Heart right ventricle (tissue), 16 donors: Measurements from ENCODE around the gene DFFB. TPM values are rescaled to one million over a fixed set of nuclear protein-coding genes. Genes with fewer than 3 reads are reported as not detected.
A peak's percentile ranks its signal among the peaks of the same experiment; 100 is the strongest.
"Not testable (repeated sequence)": the region's sequence is repeated elsewhere in the genome, so short reads cannot be mapped to it uniquely, and the experiment has no call there.

ENCODE experiments used
- ATAC-seq, 8 donors: fragments of 200-7000 bp; cut with Tn5 transposase; one replicate each; pipeline ENCODE4 v1.9.1; 2020; ENCODE audit warnings: mild to moderate bottlenecking in 8 of 8, moderate library complexity in 8 of 8, moderate number of reproducible peaks in 1 of 8
- DNase-seq, 2 donors: peaks; one replicate each; pipeline ENCODE4 v3.0.0-alpha.2; 2020
- H3K27ac ChIP-seq, 10 donors: fragments of 200-600 bp; sonication (generic) in 2 of 10; one replicate each; pipeline versions ENCODE4 v1.5.0 to v1.8.0; 2020 to 2022; ENCODE audit warnings: mild to moderate bottlenecking in 3 of 10
- H3K27me3 ChIP-seq, 7 donors: fragments of 200-600 bp; one replicate each; pipeline ENCODE4 v1.8.0; 2021 to 2022; ENCODE audit warnings: mild to moderate bottlenecking in 2 of 7
- H3K36me3 ChIP-seq, 9 donors: fragments of 200-600 bp; sonication (generic) in 1 of 9; one replicate each; pipeline versions ENCODE4 v1.5.0 to v1.8.0; 2020 to 2022; ENCODE audit warnings: mild to moderate bottlenecking in 2 of 9
- H3K4me1 ChIP-seq, 9 donors: fragments of 200-600 bp; sonication (generic) in 1 of 9; one replicate each; pipeline versions ENCODE4 v1.5.0 to v1.8.0; 2020 to 2022; ENCODE audit warnings: mild to moderate bottlenecking in 4 of 9
- H3K4me3 ChIP-seq, 10 donors: fragments of 200-600 bp; sonication (generic) in 2 of 10; one replicate each; pipeline versions ENCODE4 v1.5.0 to v1.8.0; 2020 to 2022; ENCODE audit warnings: mild to moderate bottlenecking in 7 of 10, moderate library complexity in 2 of 10
- H3K9me3 ChIP-seq, 11 donors: fragments of 200-600 bp in 10 of 11; sonication (generic) in 2 of 11; one replicate each; pipeline versions ENCODE4 v1.5.0 to v1.8.0; 2013 to 2022; ENCODE audit warnings: mild to moderate bottlenecking in 2 of 11, control low read depth in 1 of 11, moderate library complexity in 1 of 11
- CTCF ChIP-seq, 9 donors: fragments of 200-600 bp; sonication (generic) in 2 of 9; IDR thresholded peaks; one replicate each; pipeline versions ENCODE4 v1.5.0 to v1.8.0; 2021 to 2022; ENCODE audit warnings: antibody characterized with exemption in 9 of 9, mild to moderate bottlenecking in 5 of 9, moderate library complexity in 1 of 9
- WGBS, 2 donors: extraction: QIAGEN DNeasy Blood & Tissue Kit; methylation state at CpG; one replicate each; pipeline ENCODE4 v1.1.7; 2013; ENCODE audit warnings: inconsistent platforms in 1 of 2; 5-methylcytosine and 5-hydroxymethylcytosine counted together
- intact Hi-C, 10 donors: fragments of 100-400 bp; cut with DNase I; formaldehyde crosslinking; loops; one replicate each; pipeline versions ENCODE4 v1.11.1 to v1.14.2; 2022
- long read RNA-seq, 3 donors: library from polyadenylated mRNA; unstranded; transcript quantifications; one replicate each; pipeline ENCODE4 v2.0.0, GENCODE V29; 2020 to 2021
- polyA plus RNA-seq, 2 donors: library from polyadenylated mRNA; stranded (reverse); fragments of 200-250 nt; gene quantifications; one replicate each; pipeline ENCODE4 v1.2.3, GENCODE V29; 2013
- total RNA-seq, 10 donors: library from RNA; stranded (reverse); fragmentation: NEBNext Ultra II Directional in 3 of 10; extraction: Animal tissue kit (Norgen Biotek cat#: 25700) in 3 of 10; gene quantifications; one replicate each; pipeline versions ENCODE4 v1.2.1 to v1.2.4, GENCODE V29; 2021 to 2023
- donor health status: Arrhythmogenic right ventricular cardiomyopathy.
- donor health status: ischemic (EF 13 %, LVEDD 7.1; RV severe dilation, severe dysfunction).
- donor health status: healthy with polysubstance abuse.
- donor health status: DM: no; HTN: yes; CAD: no.
- donor health status: DM: no; HTN: no; CAD: no.
- donor health status: ischemic (EF 25% LVEDD 6.9; RV normal size, moderate dysfunction).
- donor health status: ischemic (EF 25% LVEDD 5.7; RV mildly dilated, moderate dysfunction).
- donor health status: healthy.
- donor health status: DM: yes; HTN: yes; CAD: no.
- donor health status: Ischemic cardiomyopathy.
- donor health status: ischemic (EF 35%, LVEDD 5.7; RV mildly dilated, moderate dysfunction).
- donor health status: nonischemic (EF 11% LVEDD 7.7; RV severe dilation, severe dysfunction).
- donor health status: DM: yes; HTN: yes; CAD: no.
- donor health status: PGD.
- donor health status: ischemic (EF 29% LVEDD 5.4; RV normal size, mild dysfunction).
- donor health status: nonischemic (EF 23%, LVEDD 6.1; RV moderate dilation, normal function).

The DFFB gene
- total RNA-seq (1 to 10 TPM; 1.2 to 4.1 (median 2.3) TPM), polyA plus RNA-seq (1 to 10 TPM; 1.5 to 7.9 TPM)
- long read RNA-seq, donor 1, transcript DFFB-205 (7 exons, 3,028 nt) = major isoform, 5 of 6 reads
- long read RNA-seq, donor 1, partial matches to known transcripts = 1 of 6 reads
- long read RNA-seq, donor 1, other reads (novel, unspliced or antisense) = 0 of 6 reads
- long read RNA-seq, donor 2, partial matches to known transcripts = 2 of 3 reads
- long read RNA-seq, donor 2, other reads (novel, unspliced or antisense) = 0 of 3 reads
- long read RNA-seq, donor 3, partial matches to known transcripts = 0 of 4 reads
- long read RNA-seq, donor 3, other reads (novel, unspliced or antisense) = 3 of 4 reads

GRCh38 chr1:3856923-3857790 lies at the start of gene DFFB, which contains the start of gene CEP104:
Gene DFFB, plus strand, starts transcription at chr1:3857476. Its CDS starts 128 bp downstream, at chr1:3857604.
Gene CEP104, minus strand, starts transcription at chr1:3857211. Its CDS starts 4,804 bp downstream, at chr1:3852407.
- DNase-seq (peak; percentile 83 to 89), ATAC-seq (peak; percentile 96 to 98 (median 97))
- 0% methylated on average over 69 to 73 of the region's 73 CpGs for WGBS, 2 donors
- peak within 1 kb of the TSS; percentile 63 to 95 (median 86) for H3K4me3 ChIP-seq
- peak in 4 of 9 donors; percentile 36 to 43 (median 40) for TF ChIP-seq CTCF (IDR thresholded peaks at IDR 0.05)
- peaks cover 0 to 3% (median 0%) of the 10 kb centered on the region in 9 donors for H3K36me3 ChIP-seq
- no peaks in the 10 kb centered on the region for H3K27me3 ChIP-seq
- intact Hi-C loops = loop anchor here in 4 of 10 donors (2.0 to 5.0 kb wide), 3 partner anchors 40 to 45 kb away; partner anchors contain the start of gene C1orf174 (in 3 of the 4)
- peak within 1 kb of the TSS in 9 of 10 donors; percentile 64 to 86 (median 78) for H3K27ac ChIP-seq
- peaks cover 10 to 30% (median 24%) of the 10 kb centered on the region in 9 donors for H3K4me1 ChIP-seq
- no peaks in the 10 kb centered on the region for H3K9me3 ChIP-seq

- Histone ChIP-seq H3K36me3 (no peaks in the 10 kb centered on the region), H3K27me3 (peaks cover 0 to 36% (median 8%) of the 10 kb centered on the region in 7 donors), H3K4me1 (no peaks in the 10 kb centered on the region), H3K27ac (no peak overlapping the region), H3K4me3 (no peak overlapping the region), H3K9me3 (peaks cover 0 to 4% (median 0%) of the 10 kb centered on the region in 11 donors)
- no peak for DNase-seq
- ATAC-seq = no peak
- intact Hi-C loops = no loop called here
- no peak for TF ChIP-seq CTCF (IDR thresholded peaks at IDR 0.05)
- 79 to 85% methylated on average over 5 of the region's 5 CpGs for WGBS, 2 donors
Measured at GRCh38 chr1:3807769-3808168, 49.5 kb upstream of the DFFB start.

DNA sequence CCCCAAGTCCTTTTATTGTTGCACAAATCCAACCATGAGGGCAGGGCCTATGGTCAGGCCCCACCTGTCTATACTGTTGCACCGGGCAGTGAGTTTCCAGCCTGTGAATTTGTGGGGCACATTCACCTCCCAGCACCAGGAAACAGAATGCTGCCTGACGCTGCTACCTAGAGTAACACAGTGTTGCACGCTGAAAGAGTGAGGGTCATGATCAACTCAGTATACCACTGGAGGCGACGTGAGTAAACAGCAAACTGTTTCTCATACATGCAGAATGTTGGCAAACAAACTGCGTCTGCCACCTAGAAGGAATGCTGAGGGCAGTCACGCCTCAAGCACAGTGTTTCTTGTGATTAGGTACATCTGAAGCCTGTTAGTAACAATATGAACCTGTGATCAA lies 47.6 kb upstream of the DFFB start:
- WGBS, 2 donors = 81% methylated on average over 7 of the region's 7 CpGs
- ATAC-seq (no peak), DNase-seq (no peak)
- peaks cover 0 to 13% (median 7%) of the 10 kb centered on the region in 9 donors for H3K36me3 ChIP-seq
- H3K4me1 ChIP-seq = no peaks in the 10 kb centered on the region
- H3K9me3 ChIP-seq = peaks cover 0 to 4% (median 0%) of the 10 kb centered on the region in 11 donors
- no peak overlapping the region for H3K27ac ChIP-seq
- H3K27me3 ChIP-seq = peaks cover 0 to 20% (median 0%) of the 10 kb centered on the region in 7 donors
- intact Hi-C loops = no loop called here
- H3K4me3 ChIP-seq = no peak overlapping the region
- TF ChIP-seq CTCF (IDR thresholded peaks at IDR 0.05) = no peak

DNA sequence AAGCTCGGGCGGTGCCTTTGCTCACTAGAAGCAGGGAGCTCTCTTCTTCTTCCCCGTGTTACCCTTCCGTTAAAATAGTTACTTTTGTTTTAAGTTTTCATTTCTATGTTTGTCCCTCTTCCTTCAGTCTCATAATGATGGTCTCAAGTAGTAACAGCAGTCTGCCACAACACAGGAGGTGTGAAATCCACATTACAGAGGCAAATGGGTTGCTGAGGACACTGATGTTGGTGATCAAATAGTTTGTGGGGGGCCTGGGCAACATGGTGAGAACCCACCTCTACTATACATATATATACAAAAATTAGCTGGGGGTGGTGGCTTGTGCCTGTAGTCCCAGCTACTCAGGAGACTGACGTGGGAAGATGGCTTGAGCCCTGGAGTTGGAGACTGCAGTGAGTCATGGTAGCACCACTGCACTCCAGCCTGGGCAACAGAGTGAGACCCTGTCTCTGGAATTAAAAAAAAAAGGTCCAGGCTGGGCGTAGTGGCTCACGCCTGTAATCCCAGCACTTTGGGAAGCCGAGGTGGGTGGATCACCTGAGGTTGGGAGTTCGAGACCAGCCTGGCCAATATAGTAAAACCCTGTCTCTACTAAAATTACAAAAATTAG lies 47.0 kb upstream of the DFFB start:
- intact Hi-C loops, H3K4me1 ChIP-seq, H3K27ac ChIP-seq, ATAC-seq, H3K9me3 ChIP-seq, DNase-seq, H3K4me3 ChIP-seq: not testable (repeated sequence)
- peaks cover 0 to 18% (median 13%) of the 10 kb centered on the region in 9 donors for H3K36me3 ChIP-seq
- WGBS, 2 donors = 79 to 86% methylated on average over 9 of the region's 9 CpGs
- H3K27me3 ChIP-seq = peaks cover 0 to 15% (median 0%) of the 10 kb centered on the region in 7 donors
